ENCODE measurements around the gene AKNA. TPM values are rescaled to one million over a fixed set of nuclear protein-coding genes. Genes with fewer than 3 reads are reported as not detected.

AKNA gene
- polyA plus RNA-seq, 1 donor from 2014 or later = 1.2 TPM

GRCh38 chr9:114346146-114346545 is 41.6 kb downstream of the AKNA start:
- Histone ChIP-seq H3K36me3 (ENCODE audit: insufficient read depth, low read length) (no peaks in the 10 kb centered on the region), H3K4me2 (ENCODE audit: low read length) (no peak overlapping the region), H3K9me2 (ENCODE audit: insufficient read depth, low read length) (no peaks in the 10 kb centered on the region), H4K20me1 (ENCODE audit: insufficient read depth) (no peaks in the 10 kb centered on the region), H2AFZ (ENCODE audit: low read depth, low read length) (no peak overlapping the region), H3K9ac (ENCODE audit: low read length) (no peak overlapping the region), H3K27me3 (ENCODE audit: insufficient read depth, low read depth, low read length) (no peaks in the 10 kb centered on the region), H3K27ac (ENCODE audit: low read length) (no peak overlapping the region), H3K9me3 (ENCODE audit: low read length) (no peaks in the 10 kb centered on the region), H3F3A (ENCODE audit: insufficient read depth, low read length, poor library complexity, severe bottlenecking) (no peaks in the 10 kb centered on the region), H3K79me2 (replicated peaks; ENCODE audit: insufficient read depth, low read length) (no peaks in the 10 kb centered on the region), H3K4me3 (ENCODE audit: low read length) (no peak overlapping the region)
- TF ChIP-seq SMC3 (conservative IDR thresholded peaks at IDR 0.05; ENCODE audit: poor library complexity) (no peak), TAF1 (IDR thresholded peaks at IDR 0.05; ENCODE audit: low read depth) (no peak), REST (IDR thresholded peaks at IDR 0.05; ENCODE audit: borderline replicate concordance) (no peak), EP300 (conservative IDR thresholded peaks at IDR 0.05; ENCODE audit: poor library complexity, severe bottlenecking) (no peak), POLR2AphosphoS5 (IDR thresholded peaks at IDR 0.05) (no peak), MXI1 (conservative IDR thresholded peaks at IDR 0.05; ENCODE audit: poor library complexity, severe bottlenecking) (no peak), RAD21 (conservative IDR thresholded peaks at IDR 0.05) (no peak), EZH2 (IDR thresholded peaks at IDR 0.05; ENCODE audit: borderline replicate concordance, insufficient read depth, low read length, poor library complexity, severe bottlenecking) (no peak), CTCF (IDR thresholded peaks at IDR 0.05; ENCODE audit: poor library complexity, severe bottlenecking) (no peak)

GRCh38 chr9:114345493-114346065 is 42.2 kb downstream of the AKNA start:
- no peaks in the 10 kb centered on the region for H3K9me2 ChIP-seq (ENCODE audit: insufficient read depth, low read length)
- H3F3A ChIP-seq (ENCODE audit: insufficient read depth, low read length, poor library complexity, severe bottlenecking) = no peaks in the 10 kb centered on the region
- H3K36me3 ChIP-seq (ENCODE audit: insufficient read depth, low read length) = no peaks in the 10 kb centered on the region
- no peaks in the 10 kb centered on the region for H3K9me3 ChIP-seq (ENCODE audit: low read length)
- no peaks in the 10 kb centered on the region for H3K79me2 ChIP-seq (replicated peaks; ENCODE audit: insufficient read depth, low read length)
- H3K9ac ChIP-seq (ENCODE audit: low read length) = no peak overlapping the region
- no peak overlapping the region for H3K4me2 ChIP-seq (ENCODE audit: low read length)
- no peak overlapping the region for H3K4me3 ChIP-seq (ENCODE audit: low read length)
- no peaks in the 10 kb centered on the region for H3K27me3 ChIP-seq (ENCODE audit: insufficient read depth, low read depth, low read length)
- no peak overlapping the region for H3K27ac ChIP-seq (ENCODE audit: low read length)
- H4K20me1 ChIP-seq (ENCODE audit: insufficient read depth) = no peaks in the 10 kb centered on the region
- no peak for TF ChIP-seq TAF1 (IDR thresholded peaks at IDR 0.05; ENCODE audit: low read depth)
- TF ChIP-seq POLR2AphosphoS5 (IDR thresholded peaks at IDR 0.05) = no peak
- no peak for TF ChIP-seq RAD21 (conservative IDR thresholded peaks at IDR 0.05)
- no peak for TF ChIP-seq EZH2 (IDR thresholded peaks at IDR 0.05; ENCODE audit: borderline replicate concordance, insufficient read depth, low read length, poor library complexity, severe bottlenecking)
- no peak for TF ChIP-seq CTCF (IDR thresholded peaks at IDR 0.05; ENCODE audit: poor library complexity, severe bottlenecking)
- no peak for TF ChIP-seq SMC3 (conservative IDR thresholded peaks at IDR 0.05; ENCODE audit: poor library complexity)
- TF ChIP-seq REST (IDR thresholded peaks at IDR 0.05; ENCODE audit: borderline replicate concordance) = no peak
- TF ChIP-seq EP300 (conservative IDR thresholded peaks at IDR 0.05; ENCODE audit: poor library complexity, severe bottlenecking) = no peak
- TF ChIP-seq MXI1 (conservative IDR thresholded peaks at IDR 0.05; ENCODE audit: poor library complexity, severe bottlenecking) = no peak
- no peak overlapping the region for H2AFZ ChIP-seq (ENCODE audit: low read depth, low read length)
